Measurements from ENCODE around the gene GLRA2.

Gene GLRA2

DNA sequence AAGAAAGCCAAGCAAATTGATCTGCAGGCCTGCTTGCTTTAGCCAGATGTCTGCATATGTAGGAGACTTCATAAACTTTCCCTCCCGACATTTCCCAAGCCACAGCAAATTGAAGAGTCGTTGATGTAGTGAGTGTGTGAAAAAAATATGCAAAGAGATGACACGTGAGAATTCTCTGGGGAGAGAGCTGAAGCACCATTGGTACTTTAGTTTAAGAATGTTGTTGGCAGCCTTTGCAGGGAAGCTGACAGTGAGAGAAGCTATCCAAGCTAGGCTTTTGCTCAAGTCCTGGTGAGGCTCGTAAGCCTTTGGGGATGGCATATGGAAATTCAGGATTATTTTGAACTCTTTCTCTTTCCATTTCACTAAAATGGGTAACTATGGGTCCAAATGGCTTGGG lies 87.5 kb downstream of the GLRA2 start:
- no peak for TF ChIP-seq CTCF (IDR thresholded peaks at IDR 0.05; ENCODE audit: insufficient read depth, missing control alignments)
- no peak for FAIRE-seq
- DNase-seq (ENCODE audit: insufficient read length, low spot score): no peak

DNA sequence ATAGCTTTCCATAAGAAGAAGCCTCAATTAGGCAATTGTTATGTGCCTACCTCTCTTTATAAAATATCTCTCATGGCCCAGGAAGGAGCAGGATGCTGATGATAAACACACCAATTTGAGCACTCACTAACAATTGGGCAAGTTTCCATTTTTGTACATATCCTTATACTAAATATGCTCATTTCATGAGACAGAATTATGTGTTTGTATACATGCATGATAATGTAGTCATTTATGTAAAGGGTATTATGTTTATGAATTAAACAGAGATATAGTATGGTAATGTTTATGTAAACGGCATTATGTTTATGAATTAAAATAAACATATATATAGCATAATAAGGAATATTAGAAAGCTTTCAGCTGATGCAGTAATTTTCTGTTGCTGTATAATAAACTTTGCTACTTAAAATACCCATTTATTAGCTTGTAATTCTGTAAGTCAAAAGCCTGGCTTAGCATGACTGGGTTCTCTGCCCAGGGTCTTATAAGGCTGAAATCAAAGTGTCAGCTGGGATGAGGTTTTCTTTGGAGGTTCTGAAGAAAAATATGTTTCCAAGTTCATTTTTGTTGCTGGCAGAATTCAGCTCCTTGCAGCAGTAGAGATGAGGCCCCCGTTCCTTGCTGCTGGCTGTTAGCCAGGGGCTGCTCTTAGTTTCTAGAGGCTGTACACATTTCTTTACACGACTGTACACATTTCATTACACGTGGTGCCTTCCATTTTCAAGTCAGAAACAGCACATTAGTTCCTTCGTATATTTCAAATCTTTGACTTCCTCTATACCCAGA lies 89.0 kb downstream of the GLRA2 start:
- FAIRE-seq (no peak), DNase-seq (ENCODE audit: insufficient read length, low spot score) (no peak)
- TF ChIP-seq CTCF (IDR thresholded peaks at IDR 0.05; ENCODE audit: insufficient read depth, missing control alignments): no peak

GRCh38 chrX:14630733-14631132 lies 101.4 kb downstream of the GLRA2 start:
- TF ChIP-seq CTCF (IDR thresholded peaks at IDR 0.05; ENCODE audit: insufficient read depth, missing control alignments): peak; percentile 0
- no peak for FAIRE-seq
- DNase-seq (ENCODE audit: insufficient read length, low spot score): no peak

DNA sequence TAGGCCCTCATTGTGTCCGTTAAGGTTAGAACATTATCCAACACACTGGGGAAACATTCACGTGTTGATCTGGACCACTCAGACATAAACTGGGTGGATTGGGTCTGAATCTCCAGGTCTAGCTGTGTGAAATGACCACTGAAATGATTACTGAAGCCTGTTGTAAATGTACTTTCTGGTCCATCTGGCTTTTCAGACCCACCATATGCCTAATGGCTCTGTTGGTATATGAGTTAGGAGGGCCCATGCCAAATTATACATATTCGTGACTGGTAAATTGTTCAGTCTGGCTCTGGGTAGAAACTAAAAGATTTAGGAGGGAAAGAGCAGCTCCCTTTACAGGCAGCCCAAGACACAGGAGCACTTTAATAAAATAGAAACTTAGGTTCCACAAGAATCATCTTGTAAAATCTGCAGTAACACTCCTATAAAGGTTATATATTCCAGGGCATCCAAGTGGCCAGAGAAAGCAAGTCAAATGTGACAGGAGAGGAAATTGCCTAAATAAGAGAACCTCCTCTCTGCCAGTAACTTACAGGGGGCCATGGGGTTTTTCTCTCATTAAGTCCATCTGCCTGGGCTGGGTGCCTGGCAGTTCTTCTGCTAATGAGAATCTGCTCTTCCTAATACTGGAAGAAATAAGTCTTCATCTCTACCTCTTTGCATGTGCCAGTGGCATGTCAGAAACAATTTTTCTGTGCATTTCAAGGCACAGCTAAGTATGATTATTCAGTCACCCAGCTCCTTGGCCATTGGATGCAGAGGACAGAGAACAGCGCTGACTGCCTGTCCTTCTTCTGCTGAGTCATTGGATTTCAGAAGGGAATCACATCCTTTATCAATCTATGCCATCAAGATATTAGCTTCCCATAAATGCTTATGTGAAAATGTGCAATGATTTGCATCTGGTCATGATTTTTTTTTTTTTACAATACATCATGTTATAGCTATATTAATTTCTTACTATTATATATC lies 112.6 kb downstream of the GLRA2 start:
- FAIRE-seq (no peak), DNase-seq (ENCODE audit: insufficient read length, low spot score) (no peak)
- no peak for TF ChIP-seq CTCF (IDR thresholded peaks at IDR 0.05; ENCODE audit: insufficient read depth, missing control alignments)

- no peak for TF ChIP-seq CTCF (IDR thresholded peaks at IDR 0.05; ENCODE audit: insufficient read depth, missing control alignments)
- no peak for DNase-seq (ENCODE audit: insufficient read length, low spot score)
- FAIRE-seq: peak; percentile 75
Observed at GRCh38 chrX:14660970-14661369, 131.6 kb downstream of the GLRA2 start.

- no peak for DNase-seq (ENCODE audit: insufficient read length, low spot score)
- TF ChIP-seq CTCF (IDR thresholded peaks at IDR 0.05; ENCODE audit: insufficient read depth, missing control alignments): no peak
- no peak for FAIRE-seq
Observed at GRCh38 chrX:14670819-14671218, 141.5 kb downstream of the GLRA2 start.

Data from D721Med (cell line).